ENCODE measurements around the gene FBXO40.

FBXO40 gene

DNA sequence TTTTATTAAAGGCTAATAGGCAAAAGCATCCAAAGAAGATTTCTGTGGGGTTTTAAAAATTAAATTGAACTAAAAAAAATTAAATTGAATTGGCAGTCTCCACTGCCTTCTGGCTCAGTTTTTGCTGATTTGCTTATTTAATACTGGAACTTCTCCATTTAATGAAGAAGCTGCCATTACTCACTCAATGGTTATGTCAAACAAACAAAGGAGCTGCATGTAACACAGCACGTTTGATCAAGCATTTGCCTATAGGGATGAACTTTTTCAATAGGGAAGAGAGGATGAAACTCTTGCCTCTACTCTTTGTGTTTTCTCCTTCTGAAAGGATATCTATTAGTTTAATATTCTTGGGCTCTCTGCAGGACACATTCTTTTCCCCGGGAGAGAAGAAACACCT is 72.3 kb downstream of the FBXO40 start:
- no peak for DNase-seq

- DNase-seq, result no peak
These were observed 74.2 kb downstream of the FBXO40 start for GRCh38 chr3:121667333-121667732.

- no peak for DNase-seq
These were observed 77.5 kb downstream of the FBXO40 start for GRCh38 chr3:121670676-121671075.

DNA sequence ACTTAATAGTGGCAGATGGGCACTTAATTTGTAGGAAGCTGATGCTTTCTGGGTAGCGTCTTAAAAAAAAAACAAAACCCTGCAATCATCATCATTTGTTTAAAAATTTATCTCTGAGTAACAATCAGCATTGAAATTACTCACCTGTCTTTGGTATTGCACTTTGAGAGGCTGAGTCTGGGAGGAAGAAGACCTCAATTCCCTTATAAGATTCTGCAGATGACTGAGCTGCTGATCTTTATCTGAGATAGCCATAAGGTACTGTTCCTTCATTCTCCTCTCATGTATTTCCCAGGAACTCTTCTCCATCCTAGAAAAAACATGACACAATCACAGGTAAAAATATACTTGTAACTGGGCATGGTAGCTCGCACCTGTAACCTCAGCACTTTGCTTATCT is 84.0 kb downstream of the FBXO40 start:
- DNase-seq, result no peak

Data from KG1 (cell line).